PC-9 (cell line): ENCODE measurements around the gene FOXP1.

Experiments used
- CTCF ChIP-seq: fragments of 200-600 bp; sonication (generic); conservative IDR thresholded peaks from 2 replicates; pipeline ENCODE4 v1.6.1; 2017; ENCODE audit warnings: mixed run types, antibody characterized with exemption, mild to moderate bottlenecking, moderate library complexity
- EZH2 ChIP-seq: fragments of 200-600 bp; sonication (generic); IDR thresholded peaks from 2 replicates; pipeline ENCODE4 v1.8.0; 2017; ENCODE audit warnings: antibody characterized with exemption, low read depth

DNA sequence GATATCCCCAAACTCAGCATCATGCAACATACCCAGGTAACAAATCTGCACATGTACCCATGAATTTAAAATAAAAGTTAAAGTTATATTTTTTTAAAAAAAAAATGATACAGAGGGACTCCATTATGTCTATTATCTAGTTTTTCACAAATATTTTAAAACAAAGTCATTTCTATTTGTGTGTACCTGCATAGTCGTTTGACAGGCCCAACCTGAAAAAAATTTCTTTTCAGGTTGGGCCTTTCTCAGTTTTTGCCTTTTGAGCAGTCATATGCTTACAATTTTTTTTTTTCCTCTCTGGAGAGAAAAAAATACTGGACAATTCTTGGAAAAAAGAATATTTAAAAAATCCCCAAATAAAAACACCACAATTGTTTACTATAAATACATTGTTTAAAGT is 459.5 kb downstream of the FOXP1 start:
- TF ChIP-seq CTCF (no peak), EZH2 (no peak)
